Measurements from ENCODE around the gene TNS1.
"Not testable (repeated sequence)": the region's sequence is repeated elsewhere in the genome, so short reads cannot be mapped to it uniquely, and the experiment has no call there.

TNS1 gene

DNA sequence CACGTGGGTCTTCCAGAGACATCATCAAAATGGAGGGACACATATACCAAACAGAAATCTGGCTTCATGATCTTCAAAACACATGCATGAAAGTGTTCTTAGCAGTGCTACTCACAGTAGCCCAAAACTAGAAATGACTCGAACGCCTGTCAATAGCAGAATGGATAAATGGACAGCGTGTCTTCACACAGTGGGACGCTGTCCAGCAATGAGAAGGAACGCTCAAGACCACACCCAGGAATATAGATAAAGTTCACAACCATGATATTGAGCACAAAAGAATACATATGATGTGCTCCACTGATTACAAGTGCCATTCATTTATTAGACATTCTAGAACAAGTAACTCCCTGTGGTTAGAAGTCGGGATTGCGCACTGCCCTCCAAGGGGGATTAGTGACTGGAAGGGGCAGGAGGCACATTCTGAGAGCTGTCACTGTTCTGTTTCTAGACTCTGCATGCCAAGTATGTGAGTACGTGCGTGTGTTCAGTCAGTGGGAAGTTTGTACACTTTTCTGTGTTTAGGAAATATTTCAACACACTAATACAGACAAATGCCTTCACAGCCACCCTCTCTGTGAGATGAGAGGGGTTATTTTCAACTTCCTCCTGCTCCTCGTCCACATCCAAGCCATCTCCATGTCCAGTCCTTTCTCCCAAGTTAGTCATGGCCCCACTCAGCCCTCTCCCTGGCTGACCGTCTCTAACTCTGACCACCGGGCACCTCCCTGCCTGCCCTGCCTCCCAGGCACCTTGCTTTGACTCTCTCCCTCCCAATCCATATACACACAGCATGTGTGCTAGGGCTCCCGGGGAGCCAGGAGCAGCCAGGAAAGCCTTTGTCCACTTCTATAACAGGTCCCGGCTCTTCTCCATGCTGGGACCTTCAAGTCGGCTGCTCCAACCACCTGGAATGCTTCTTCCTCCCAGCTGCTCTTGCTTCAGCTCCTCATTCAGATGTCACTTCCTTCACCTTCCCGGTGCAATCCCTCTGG lies 26.9 kb upstream of the TNS1 start:
- DNase-seq: no peak

DNA sequence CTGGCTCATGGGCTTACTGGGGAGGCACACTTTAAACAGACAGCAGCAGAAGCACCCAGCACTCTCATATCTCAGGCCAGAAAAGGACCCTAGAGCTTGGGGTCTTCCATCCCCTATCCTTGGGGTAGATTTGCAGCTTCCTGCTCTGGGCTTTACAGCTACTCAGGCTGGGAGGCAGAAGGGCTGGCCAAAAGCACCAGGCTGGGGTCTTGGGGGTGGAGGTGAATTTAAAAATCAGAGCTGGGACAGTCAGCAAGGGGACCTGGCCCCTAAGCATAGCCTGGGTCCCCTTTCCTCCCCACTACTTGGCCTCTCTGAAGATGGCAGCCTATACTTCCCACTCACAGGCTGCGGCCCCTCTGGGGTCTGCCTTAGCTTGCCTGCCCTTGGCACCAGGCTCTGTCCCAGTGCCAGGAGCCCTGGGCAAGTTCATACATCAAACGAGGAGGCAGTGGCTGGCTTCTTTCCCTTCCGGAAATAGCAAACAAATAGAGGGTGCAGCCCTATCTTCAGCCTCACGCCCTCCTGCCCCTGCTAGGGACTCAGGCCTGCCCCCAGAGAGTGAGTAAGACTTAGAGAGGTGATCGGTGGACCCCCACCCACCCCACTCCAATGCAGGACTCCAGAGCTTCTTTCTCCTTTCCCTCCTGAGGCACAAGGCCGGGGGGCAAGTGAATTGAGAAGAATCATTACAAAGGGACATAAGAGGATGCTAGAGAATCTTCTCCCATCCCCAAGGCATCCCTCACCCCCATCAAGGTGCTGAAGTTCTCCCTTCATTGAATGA lies 26.0 kb upstream of the TNS1 start:
- DNase-seq: no peak

DNA sequence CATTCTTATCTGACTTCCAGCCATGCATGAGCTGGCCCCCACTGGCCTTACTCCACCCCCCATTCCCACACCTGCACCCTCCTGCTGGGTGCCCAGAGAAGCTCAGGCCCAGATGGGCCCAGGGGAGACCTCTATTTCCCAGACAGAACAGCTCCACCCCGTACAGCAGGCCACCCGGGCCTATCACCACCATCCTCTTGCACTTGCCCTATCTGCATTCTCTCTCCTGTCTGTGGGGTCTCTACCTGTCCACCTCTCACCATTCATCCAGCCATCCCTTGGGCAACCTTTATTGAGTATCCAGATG lies 25.3 kb upstream of the TNS1 start:
- no peak for DNase-seq

DNA sequence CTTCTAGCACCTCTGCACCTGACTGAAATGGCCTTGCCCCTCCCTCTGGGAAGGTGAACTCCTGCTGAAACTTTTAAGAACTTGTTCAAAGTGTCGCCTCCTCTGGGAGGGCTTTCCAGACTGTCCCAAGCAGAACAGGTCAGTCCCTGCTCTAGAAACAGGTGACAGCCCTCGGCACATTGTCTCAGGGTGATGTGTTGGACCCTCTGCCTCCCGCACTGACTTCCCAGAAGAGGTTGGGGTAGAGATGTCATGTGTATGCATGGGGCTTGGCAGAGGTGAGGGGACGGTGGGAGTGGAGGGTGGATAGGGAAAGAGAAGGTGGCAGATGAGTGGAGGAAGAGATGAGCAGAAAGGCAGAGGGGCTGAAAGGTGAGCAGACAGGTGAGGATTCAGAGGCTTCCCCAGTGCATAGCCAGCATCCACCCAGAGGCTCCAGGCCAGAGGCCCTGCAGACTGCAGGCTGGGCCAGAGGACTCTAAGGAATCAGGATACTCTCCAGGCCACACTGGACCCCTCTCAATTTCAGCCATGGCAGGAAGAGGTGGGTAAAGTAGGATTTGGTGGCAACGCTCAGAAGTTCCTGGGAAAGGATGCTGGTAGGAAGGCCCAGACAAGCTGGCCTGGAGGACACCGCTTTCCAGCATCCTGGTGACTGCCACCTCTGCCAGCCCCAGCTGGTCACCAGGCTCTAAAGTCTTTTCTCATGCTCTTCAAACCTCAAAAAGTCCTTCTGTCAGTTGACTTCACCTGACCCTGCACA lies 24.8 kb upstream of the TNS1 start:
- no peak for DNase-seq

DNA sequence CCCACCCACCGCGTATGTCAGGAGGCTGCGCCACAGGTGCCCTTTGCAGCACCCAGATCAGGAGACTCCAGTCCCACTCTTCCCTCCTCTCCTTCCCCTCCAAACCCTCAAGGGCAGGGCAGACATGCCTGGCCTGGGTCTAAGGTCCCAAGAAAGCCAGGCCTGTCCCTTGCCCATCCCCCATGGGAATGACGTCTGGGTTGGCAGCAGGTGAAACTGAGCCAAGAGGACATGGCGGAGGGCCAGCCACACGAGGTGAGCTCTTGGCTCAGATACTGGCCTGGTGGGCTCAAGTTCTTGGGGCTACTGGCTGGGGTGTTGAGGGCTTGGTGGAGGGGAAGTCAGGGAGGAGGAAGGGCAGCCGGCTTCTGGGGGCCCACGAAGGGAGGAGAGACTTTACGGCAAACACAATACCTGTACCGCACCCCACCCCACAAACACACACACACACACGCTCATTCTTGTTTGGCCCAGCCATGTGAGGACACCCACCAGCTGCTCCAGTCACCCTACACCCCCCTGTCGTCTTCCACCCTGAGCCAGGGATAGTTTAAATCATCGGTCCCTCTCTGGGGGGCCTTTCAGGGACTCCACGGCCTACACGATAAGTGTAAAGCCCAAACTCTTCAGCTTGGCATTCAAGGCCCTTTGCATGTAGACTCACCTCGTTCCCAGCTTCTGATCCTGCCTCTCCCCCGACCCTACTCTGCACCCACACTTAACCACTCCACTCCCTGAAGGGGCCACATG lies 24.1 kb upstream of the TNS1 start:
- DNase-seq: no peak

DNA sequence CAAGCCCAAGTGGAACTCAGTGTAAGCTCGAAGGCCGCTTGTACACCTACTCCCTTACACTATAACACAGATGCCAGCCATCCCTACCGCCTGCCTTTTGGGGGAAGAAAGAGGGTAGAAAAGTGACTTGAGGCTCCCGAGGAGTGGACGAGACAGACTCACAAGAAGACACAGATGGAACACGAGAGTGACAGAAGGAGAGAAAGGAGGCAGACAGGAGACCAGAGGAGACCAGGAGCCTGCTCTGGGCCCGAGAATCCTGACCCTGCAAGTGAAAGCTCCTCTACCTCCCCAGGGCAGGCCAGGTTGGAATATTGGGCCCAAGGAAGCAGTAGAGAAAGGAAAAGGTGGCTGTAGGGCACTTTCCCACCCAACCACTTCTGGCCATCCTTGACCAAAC lies 23.4 kb upstream of the TNS1 start:
- DNase-seq: no peak

DNA sequence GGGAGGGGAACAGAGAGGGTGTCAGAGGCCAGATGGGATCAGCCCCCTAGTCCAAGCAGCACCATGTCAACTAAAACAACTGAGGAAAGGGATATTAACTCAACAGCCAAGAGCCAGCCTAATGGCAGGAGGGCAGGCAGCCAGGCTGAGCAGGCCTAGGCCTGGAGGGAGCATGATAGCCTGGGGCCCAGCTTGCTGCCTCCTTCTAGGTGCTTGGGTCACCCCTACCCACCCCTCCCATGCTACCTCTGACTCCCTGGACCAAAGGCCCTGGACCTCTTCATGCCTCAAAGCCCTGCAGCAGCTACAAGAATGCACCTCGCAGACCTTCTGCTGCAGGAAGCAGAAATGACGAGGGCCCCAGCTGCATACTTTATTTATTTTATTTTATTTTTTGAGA lies 22.1 kb upstream of the TNS1 start:
- DNase-seq: no peak

DNA sequence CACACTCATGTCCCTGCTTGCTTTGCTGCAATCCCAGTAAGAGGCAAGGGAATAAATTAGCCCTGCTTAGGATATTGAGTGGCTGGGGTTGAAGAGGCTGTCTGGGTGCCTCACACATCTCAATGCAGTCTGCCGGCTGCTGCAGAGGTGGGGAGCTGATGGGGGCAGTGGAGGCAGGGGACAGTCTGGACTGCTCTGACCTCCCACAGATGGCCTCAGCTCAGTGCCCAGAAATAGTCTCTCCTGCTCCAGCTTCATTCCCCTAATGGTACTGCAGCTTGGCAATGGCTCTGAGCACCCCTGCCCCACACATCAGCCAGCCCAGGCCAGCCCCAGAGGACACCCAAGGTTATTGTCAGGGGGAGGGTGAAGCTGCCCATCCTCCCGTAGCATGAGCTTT lies 21.5 kb upstream of the TNS1 start:
- no peak for DNase-seq

DNA sequence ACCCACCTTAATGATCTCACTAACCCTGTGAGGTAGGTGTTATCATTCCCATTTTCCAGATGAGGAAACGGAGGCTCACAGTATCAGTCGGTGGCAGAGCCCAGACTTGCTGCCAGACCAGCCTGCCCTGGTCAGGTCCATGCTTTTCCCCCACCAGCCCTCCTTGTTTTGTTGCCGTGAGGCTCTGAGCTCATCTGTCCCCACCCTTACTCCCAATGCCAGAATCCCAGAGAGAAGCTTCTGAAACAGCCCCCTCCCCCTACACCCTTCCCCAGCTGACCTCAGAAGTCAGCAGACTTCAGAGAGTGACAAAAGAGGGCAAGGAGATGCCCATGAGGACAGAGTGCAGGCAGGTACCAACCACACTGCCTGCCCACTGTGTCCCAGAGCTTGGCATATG lies 20.8 kb upstream of the TNS1 start:
- no peak for DNase-seq

DNA sequence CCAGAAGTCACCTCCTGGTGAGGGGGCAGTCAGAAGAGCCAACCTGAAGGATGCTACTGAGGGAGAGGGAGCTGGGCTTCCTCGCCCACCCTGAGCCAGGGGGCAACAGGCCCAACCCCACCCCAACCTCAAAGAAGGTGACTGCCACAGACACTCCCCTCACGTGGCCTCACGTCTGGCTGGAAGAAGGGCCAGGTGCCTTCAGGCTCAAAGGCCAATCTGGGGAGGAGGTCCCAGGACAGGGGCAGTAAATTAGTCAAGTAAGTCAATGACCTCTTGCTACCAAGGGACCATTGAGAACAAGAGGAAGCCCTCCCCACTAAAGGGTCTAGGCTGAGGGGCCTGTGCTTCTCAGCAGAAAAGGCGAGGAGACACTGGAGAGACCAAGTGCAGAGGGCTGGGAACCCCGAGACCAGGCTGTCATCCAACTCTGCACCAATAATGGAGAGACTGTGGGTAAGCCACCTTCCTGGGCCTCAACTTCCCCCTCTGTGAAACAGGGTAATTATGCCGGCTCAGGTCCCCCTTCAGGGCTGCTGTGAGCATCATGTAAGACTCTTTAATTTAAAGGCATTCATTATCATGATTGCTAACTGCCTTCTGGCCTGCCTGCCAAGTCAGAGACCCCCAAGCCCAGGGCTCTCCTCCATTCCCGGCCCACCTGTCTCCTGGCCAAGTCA lies 20.2 kb upstream of the TNS1 start:
- DNase-seq: no peak

DNA sequence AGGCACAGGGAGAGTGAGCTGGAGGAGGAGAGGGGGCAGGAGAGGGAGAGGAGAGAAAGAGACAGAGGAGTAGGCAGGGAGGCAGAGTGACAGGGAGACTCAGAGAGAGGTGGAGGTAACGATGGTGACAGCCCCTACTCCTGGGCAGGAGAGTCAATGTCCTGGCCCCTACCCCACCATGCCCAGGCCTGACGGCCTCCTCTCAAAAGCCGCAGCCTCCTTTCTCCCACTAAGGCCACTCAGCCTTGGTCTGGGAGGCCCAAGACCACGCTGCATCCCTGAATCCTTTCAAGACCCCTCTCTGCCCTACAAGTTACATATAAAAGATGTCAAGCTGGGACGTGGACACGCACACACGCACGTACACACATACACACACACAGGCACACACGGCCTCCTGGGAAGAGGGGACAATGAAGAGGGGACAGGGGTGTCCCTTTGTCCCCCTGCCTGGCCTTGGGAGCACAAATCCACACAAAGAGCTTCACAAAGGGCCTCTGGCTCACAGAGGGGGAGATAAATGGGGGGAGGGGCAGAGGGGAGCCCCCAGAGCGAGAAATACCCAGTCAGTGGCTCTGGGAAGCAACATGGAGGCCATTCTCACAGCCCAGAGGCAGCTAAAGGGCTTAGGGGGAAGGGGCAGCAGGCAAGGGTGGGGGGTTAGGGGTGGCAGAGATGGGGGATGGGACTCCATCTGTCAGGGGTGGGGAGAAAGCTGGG lies 19.5 kb upstream of the TNS1 start:
- no peak for DNase-seq

DNA sequence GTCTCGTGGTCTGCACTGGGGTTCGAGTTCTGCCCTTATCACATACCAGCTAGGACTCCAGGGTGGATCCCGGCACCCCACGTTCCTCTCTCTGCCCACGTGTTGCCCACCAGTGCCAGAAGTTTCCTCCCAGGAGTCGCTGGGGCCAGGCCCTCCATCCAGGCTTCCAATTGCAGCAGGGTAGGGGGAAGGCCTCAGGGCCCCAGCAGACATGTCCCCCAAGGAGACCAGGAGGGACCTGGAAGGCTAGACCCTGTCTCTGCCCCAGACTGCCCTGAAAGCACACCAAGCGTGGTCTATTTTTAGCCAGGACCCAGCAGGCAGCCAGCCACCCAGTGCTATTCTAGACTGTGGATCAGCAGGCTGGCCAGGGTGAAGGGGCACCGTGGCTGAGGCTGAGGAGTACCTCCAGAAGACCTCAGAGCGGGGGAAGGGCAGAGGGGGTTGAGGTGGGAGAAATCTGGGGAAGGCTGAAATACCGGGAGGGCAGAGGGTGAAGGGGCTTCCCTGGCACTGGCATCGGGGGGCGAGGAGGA lies 18.8 kb upstream of the TNS1 start:
- no peak for DNase-seq

DNA sequence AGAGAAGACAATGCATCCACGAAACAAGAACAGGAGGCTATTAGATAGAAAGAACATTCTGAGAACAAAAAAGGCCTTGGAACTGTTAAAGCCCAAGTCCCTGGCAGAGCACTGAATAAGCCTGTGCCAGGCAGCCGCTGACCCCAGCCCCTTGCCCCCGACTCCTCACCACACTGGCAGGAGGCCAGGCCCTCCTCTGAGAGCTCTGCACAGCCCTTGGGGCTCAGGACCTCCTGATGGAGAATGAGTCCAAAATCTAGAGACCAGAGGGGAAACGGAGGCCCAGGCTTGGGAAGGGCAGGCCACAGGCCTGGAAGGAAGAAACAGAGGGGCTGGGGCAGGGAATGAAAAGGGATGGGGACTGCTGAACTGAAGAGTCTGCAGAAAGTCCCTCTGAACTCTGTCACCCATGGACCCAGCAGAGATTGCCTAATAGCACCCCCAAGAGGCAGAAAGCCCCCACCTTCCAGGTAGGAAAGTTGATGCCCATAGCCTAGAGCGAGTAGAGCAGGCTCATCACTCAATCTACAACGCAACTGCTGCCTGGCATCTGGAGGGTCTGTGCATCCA lies 18.3 kb upstream of the TNS1 start:
- no peak for DNase-seq

DNA sequence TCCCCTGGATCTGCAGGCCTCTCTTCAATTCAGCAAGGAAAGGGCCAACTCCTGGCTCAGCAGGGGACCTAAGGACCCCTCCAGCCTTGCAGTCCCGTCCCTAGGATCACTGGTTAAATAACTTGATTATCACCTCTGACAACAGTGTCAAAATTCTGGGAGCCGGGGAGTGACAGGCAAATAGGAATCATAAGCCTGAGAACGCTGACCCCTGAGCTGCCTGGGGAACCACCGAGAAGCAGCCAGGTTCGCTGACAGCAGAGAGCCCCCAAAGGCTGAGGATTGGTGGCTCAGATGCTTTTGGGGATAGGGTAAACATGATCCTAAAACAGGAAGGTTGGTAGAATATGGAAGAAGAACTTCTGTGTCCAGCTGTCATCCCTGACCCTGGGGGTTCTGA lies 17.5 kb upstream of the TNS1 start:
- no peak for DNase-seq

DNA sequence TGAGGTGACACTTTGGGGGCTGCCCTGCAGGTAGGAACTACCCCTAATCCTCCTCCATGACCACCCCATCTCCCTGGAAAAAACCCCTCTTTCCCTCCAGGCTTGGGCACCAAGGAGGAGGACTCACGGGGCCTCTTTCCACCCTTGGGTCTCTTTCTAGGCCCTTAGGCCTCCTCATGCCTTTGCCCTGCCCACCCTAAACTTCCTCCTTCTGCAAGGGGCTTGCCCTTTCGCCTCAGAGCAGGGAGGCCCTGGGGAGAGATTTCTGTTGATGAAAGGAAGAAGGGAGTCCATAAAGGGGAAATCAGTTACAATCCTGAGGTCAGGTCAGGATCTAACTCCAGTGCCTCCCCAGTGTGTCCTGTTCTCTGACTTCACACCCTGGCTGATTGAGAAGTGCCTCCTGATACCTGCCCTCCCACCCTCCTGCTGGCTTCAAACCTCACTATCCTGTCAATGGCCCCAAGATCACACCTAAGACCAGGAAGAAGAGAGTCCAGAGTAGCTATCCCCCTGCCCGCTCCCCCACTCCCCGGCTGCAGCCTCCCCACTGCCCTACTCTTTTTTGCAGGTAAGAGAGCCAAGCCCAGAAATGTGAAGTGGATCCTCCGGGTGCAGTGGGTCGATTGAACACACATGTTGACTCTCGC lies 16.7 kb upstream of the TNS1 start:
- no peak for DNase-seq

DNA sequence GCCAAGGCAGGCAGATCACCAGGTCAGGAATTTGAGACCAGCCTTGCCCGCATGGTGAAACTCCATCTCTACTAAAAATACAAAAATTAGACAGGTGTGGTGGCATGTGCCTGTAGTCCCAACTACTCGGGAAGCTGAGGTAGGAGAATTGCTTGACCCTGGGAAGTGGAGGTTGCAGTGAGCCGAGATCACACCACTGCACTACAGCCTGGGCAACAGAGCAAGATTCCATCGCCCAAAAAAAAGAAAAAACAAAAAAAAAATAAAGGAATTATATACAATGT lies 16.0 kb upstream of the TNS1 start:
- DNase-seq: not testable (repeated sequence)

DNA sequence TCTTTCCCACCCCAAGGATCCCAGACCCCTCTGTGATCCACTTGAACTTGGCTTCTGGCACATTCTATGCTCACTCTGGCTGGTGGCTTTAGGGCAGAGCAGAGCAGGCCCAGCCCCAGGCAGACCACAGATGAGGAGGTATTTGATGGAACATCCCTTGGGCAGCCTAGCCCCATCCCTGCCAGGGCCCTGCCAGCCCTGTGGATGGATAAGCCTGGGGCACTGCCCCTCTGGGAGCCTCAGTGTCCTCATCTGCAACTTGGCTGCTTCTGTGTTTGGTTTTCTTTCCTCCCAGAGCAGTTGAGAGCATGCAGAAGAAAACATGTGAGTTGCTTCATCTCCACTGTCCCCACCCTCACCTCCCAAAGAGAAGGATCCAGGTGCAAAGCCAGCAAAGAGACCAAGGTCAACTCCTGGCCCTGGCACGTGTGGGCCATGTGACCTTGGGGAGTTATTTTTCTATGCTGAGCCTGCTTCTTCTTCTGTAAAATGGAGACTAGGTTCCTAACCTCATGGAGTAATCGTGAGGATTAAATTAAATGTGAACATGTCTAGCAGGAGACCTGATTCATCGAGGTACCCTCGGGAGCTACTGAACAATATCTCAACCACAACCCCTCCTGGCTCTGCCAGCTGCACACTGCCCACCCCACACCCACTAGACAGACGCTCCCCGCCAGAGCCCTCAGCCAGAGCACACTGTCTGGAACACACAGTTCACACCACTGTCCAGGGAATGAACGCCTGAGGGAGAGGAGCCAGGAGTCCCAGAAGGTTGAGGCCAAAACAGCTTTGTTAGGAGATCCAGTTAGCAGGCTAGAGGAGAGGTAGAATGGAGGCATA lies 14.6 kb upstream of the TNS1 start:
- DNase-seq: no peak

DNA sequence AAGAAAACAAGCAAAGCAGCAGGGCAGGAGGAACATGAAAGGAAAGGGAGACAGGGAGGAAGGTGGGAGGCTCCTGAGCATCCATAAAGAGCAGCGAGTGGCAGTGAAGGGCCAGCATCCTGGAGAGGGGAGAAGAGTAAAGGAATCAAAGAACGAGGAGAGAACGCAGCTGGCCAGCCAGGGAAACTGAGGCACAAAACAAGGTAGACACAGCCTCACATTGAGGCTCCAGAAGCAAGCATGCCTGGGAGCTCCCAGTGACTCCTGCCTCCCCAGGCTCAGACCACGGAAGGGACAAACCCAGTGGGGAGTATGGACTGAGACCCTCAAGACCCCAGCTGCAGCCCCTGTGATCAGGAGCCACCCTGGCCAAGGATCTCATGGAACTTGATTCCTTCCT lies 14.0 kb upstream of the TNS1 start:
- no peak for DNase-seq

All from NCI-H69 (cell line).